Gastroesophageal sphincter (tissue), 4 donors: Measurements from ENCODE around the gene FBXW10. TPM values are rescaled to one million over a fixed set of nuclear protein-coding genes. Genes with fewer than 3 reads are reported as not detected.
"Not testable (repeated sequence)": the region's sequence is repeated elsewhere in the genome, so short reads cannot be mapped to it uniquely, and the experiment has no call there.

ENCODE experiments used
- ATAC-seq: fragments of 150-250 bp; one replicate; pipeline ENCODE4 v1.9.1; 2016; ENCODE audit warnings: mild to moderate bottlenecking, moderate library complexity
- H3K27ac ChIP-seq, 4 donors: fragments of 200-600 bp; sonication (generic) in 3 of 4; 1 replicate in 3 of 4; 2 replicates in 1 of 4; pipeline ENCODE4 v1.5.1; 2016 to 2019
- H3K27me3 ChIP-seq: fragments of 200-600 bp; sonication (generic); one replicate; pipeline ENCODE4 v1.5.1; 2019
- H3K36me3 ChIP-seq, 2 donors: fragments of 200-600 bp; sonication (generic); one replicate each; pipeline ENCODE4 v1.5.1; 2019; ENCODE audit warnings: control low read depth in 1 of 2
- H3K4me1 ChIP-seq, 3 donors: fragments of 200-600 bp; sonication (generic); 1 replicate in 2 of 3; 2 replicates in 1 of 3; pipeline ENCODE4 v1.5.1; 2016 to 2019; ENCODE audit warnings: control low read depth in 2 of 3
- H3K4me3 ChIP-seq, 2 donors: fragments of 200-600 bp; sonication (generic); one replicate each; pipeline ENCODE4 v1.5.1; 2019; ENCODE audit warnings: mild to moderate bottlenecking in 1 of 2, moderate library complexity in 1 of 2
- H3K9me3 ChIP-seq, 3 donors: fragments of 200-600 bp; sonication (generic); one replicate each; pipeline ENCODE4 v1.5.1; 2017 to 2019; ENCODE audit warnings: control low read depth in 2 of 3
- CTCF ChIP-seq, 4 experiments: fragments of 200-600 bp in 2 of 4; fragments of 450-650 bp in 2 of 4; sonication (generic) in 1 of 4; IDR thresholded peaks; one replicate each; pipeline ENCODE4 v1.5.1; 2017 to 2019; ENCODE audit warnings: antibody characterized with exemption in 4 of 4, mild to moderate bottlenecking in 2 of 4, moderate library complexity in 2 of 4
- WGBS, 2 donors: methylation state at CpG; one replicate each; pipeline ENCODE4 v1.1.5; 2018; ENCODE audit warnings: low coverage in 1 of 2; 5-methylcytosine and 5-hydroxymethylcytosine counted together
- small RNA-seq, 4 donors: library from RNA; depleted of rRNA; stranded (forward); fragments of <200 nt; gene quantifications; one replicate each; pipeline ENCODE3, GENCODE V24; 2016
- total RNA-seq, 4 donors: library from RNA; depleted of rRNA; stranded (reverse); fragments of >200 nt; gene quantifications; one replicate each; pipeline ENCODE4 v1.1.0, GENCODE V29; 2016

FBXW10 gene
- total RNA-seq, 4 donors from 2014 or later: 0.16 TPM; not detected in 3

GRCh38 chr17:18796887-18797286 lies 53.0 kb downstream of the FBXW10 start:
- H3K4me1 ChIP-seq, H3K4me3 ChIP-seq, H3K9me3 ChIP-seq, H3K27me3 ChIP-seq, ATAC-seq, H3K27ac ChIP-seq: not testable (repeated sequence)
- peaks cover 0 to 54% of the 10 kb centered on the region in 2 donors for H3K36me3 ChIP-seq

GRCh38 chr17:18803458-18804245 lies 59.8 kb downstream of the FBXW10 start:
- peaks cover 0 to 69% of the 10 kb centered on the region in 2 donors for H3K36me3 ChIP-seq
- H3K9me3 ChIP-seq, ATAC-seq, H3K4me1 ChIP-seq, H3K27me3 ChIP-seq, H3K4me3 ChIP-seq, H3K27ac ChIP-seq: not testable (repeated sequence)
- 65 to 76% methylated on average over 3 to 5 of the region's 7 CpGs for WGBS, 2 donors

- H3K4me1 ChIP-seq, ATAC-seq, H3K36me3 ChIP-seq, H3K27ac ChIP-seq, H3K4me3 ChIP-seq, H3K9me3 ChIP-seq, H3K27me3 ChIP-seq: not testable (repeated sequence)
- 54 to 100% methylated on average over 2 of the region's 3 CpGs for WGBS, 2 donors
Measured at GRCh38 chr17:18815924-18816323, 72.1 kb downstream of the FBXW10 start.

- not testable (repeated sequence) for H3K27ac ChIP-seq
- ATAC-seq: peak; percentile 57
- 42 to 44% methylated on average over 6 to 7 of the region's 9 CpGs for WGBS, 2 donors
Measured at GRCh38 chr17:18816489-18817371, 72.9 kb downstream of the FBXW10 start.

GRCh38 chr17:18821430-18821829 lies 77.6 kb downstream of the FBXW10 start:
- WGBS, 2 donors: 40% methylated on average over 1 of the region's 3 CpGs; no CpG with 5 or more reads in 1 of the 2 donors
- H3K4me3 ChIP-seq, ATAC-seq: not testable (repeated sequence)

More at GRCh38 chr17:18816489-18817371, 72.9 kb downstream of the FBXW10 start:
- not testable (repeated sequence) for H3K36me3 ChIP-seq, H3K9me3 ChIP-seq, H3K4me3 ChIP-seq, H3K4me1 ChIP-seq, H3K27me3 ChIP-seq
- TF ChIP-seq CTCF (IDR thresholded peaks at IDR 0.05): peak; percentile 45 to 67 (median 57)

GRCh38 chr17:18827613-18828012 lies 83.8 kb downstream of the FBXW10 start:
- not testable (repeated sequence) for H3K36me3 ChIP-seq, ATAC-seq, H3K9me3 ChIP-seq, H3K4me3 ChIP-seq, H3K27me3 ChIP-seq, H3K27ac ChIP-seq, H3K4me1 ChIP-seq
- WGBS, 2 donors: no CpG with 5 or more reads among the region's 1 CpG

More at GRCh38 chr17:18821430-18821829, 77.6 kb downstream of the FBXW10 start:
- H3K9me3 ChIP-seq, H3K27me3 ChIP-seq, H3K36me3 ChIP-seq, H3K27ac ChIP-seq, H3K4me1 ChIP-seq: not testable (repeated sequence)

Small RNA genes within 50 kb of the gene (small RNA-seq; reads per million reads assigned to genes)
- 0 reads per million in 4 donors for gene AC026271.4

Other genes starting within 250 kb of the FBXW10 start
- gene TBC1D28, start 99.7 kb upstream of the FBXW10 start, total RNA-seq: not detected
- 10 to 100 TPM in 1 of 4 donors, 1 to 10 TPM in 3; 4.7 to 12.0 (median 6.8) TPM for gene FOXO3B, start 61.7 kb upstream of the FBXW10 start, total RNA-seq
- gene TVP23B, start 37.1 kb downstream of the FBXW10 start, total RNA-seq: 10 to 100 TPM; 23.5 to 58.6 (median 32.2) TPM
- 10 to 100 TPM; 20.9 to 27.6 (median 23.4) TPM for gene PRPSAP2, start 114.1 kb downstream of the FBXW10 start, total RNA-seq
- gene SLC5A10, start 208.1 kb downstream of the FBXW10 start, total RNA-seq: not detected